Thyroid gland (tissue), 4 donors: ENCODE data around the gene ARHGEF38. TPM values are rescaled to one million over a fixed set of nuclear protein-coding genes. Genes with fewer than 3 reads are reported as not detected.

Experiments
- DNase-seq, 2 donors: peaks; one replicate each; pipeline ENCODE4 v3.0.0-alpha.2; 2019
- H3K27ac ChIP-seq, 3 donors: fragments of 200-600 bp; sonication (generic); 1 replicate in 2 of 3; 2 replicates in 1 of 3; pipeline ENCODE4 v1.5.1; 2016 to 2019; ENCODE audit warnings: mild to moderate bottlenecking in 1 of 3, moderate library complexity in 1 of 3
- H3K27me3 ChIP-seq: fragments of 200-600 bp; sonication (generic); one replicate; pipeline ENCODE4 v1.5.1; 2019
- H3K36me3 ChIP-seq, 2 donors: fragments of 200-600 bp; sonication (generic); one replicate each; pipeline ENCODE4 v1.5.1; 2016 to 2019
- H3K4me1 ChIP-seq, 2 donors: fragments of 200-600 bp; sonication (generic); one replicate each; pipeline ENCODE4 v1.5.1; 2017 to 2019
- H3K4me3 ChIP-seq, 3 donors: fragments of 200-600 bp; sonication (generic); replicated peaks in 1 of 3; 1 replicate in 2 of 3; 2 replicates in 1 of 3; pipeline ENCODE4 v1.5.1; 2016; ENCODE audit warnings: mild to moderate bottlenecking in 1 of 3
- H3K9me3 ChIP-seq: fragments of 200-600 bp; sonication (generic); one replicate; pipeline ENCODE4 v1.5.1; 2017
- POLR2A ChIP-seq, 2 donors: fragments of 450-650 bp; IDR thresholded peaks; one replicate each; pipeline ENCODE4 v1.6.1; 2017; ENCODE audit warnings: antibody characterized with exemption in 2 of 2, mild to moderate bottlenecking in 2 of 2, moderate library complexity in 1 of 2
- WGBS, 2 donors: methylation state at CpG; one replicate each; pipeline ENCODE4 v1.1.5; 2017; 5-methylcytosine and 5-hydroxymethylcytosine counted together
- intact Hi-C: fragments of 100-400 bp; cut with DNase I; formaldehyde crosslinking; loops from one replicate; pipeline ENCODE4 v1.15.1; 2023
- total RNA-seq, 4 donors: library from RNA; depleted of rRNA; stranded (reverse); fragments of >200 nt; gene quantifications; one replicate each; pipeline ENCODE4 v1.2.3, GENCODE V29; 2016
- TF ChIP-seq, protein P1 (sequence below), 6 experiments: fragments of 200-600 bp in 3 of 6; fragments of 450-650 bp in 3 of 6; sonication (generic) in 3 of 6; IDR thresholded peaks; one replicate each; pipeline ENCODE4 v1.5.1; 2016 to 2019; ENCODE audit warnings: antibody characterized with exemption in 6 of 6, mild to moderate bottlenecking in 2 of 6, inconsistent platforms in 1 of 6, moderate library complexity in 1 of 6

ARHGEF38 gene
- total RNA-seq, 4 donors from 2014 or later = 2.5 to 10.1 (median 4.5) TPM

DNA sequence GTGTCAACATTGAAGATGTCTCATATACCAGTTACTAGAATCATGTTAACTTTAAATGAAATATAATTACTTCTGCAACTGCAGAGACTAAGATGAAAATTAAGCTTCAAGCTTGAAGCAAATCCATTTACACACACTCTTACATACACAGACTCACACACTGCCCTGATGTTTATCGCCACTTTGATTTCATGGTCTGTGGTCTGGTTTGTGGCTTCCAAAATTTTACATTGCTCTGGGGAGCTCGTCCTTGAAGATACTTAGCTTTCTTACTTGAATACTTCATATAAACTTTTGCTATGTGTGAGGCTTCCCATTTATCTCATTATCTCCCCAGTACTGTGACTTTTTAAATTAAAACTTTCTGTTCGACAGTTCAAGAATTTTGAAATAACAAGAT lies 35.8 kb downstream of the ARHGEF38 start:
- Histone ChIP-seq H3K27me3 (no peaks in the 10 kb centered on the region), H3K27ac (peak overlapping the region in 2 of 3 donors; percentile 51 to 69), H3K36me3 (no peaks in the 10 kb centered on the region), H3K9me3 (no peaks in the 10 kb centered on the region), H3K4me3 (no peak overlapping the region), H3K4me1 (peaks cover 19 to 28% of the 10 kb centered on the region in 2 donors)
- WGBS, 2 donors = 57 to 63% methylated on average over 3 of the region's 3 CpGs
- intact Hi-C loops = no loop called here
- no peak for DNase-seq
- TF ChIP-seq POLR2A (IDR thresholded peaks at IDR 0.05) = no peak
- TF ChIP-seq, protein P1, sequence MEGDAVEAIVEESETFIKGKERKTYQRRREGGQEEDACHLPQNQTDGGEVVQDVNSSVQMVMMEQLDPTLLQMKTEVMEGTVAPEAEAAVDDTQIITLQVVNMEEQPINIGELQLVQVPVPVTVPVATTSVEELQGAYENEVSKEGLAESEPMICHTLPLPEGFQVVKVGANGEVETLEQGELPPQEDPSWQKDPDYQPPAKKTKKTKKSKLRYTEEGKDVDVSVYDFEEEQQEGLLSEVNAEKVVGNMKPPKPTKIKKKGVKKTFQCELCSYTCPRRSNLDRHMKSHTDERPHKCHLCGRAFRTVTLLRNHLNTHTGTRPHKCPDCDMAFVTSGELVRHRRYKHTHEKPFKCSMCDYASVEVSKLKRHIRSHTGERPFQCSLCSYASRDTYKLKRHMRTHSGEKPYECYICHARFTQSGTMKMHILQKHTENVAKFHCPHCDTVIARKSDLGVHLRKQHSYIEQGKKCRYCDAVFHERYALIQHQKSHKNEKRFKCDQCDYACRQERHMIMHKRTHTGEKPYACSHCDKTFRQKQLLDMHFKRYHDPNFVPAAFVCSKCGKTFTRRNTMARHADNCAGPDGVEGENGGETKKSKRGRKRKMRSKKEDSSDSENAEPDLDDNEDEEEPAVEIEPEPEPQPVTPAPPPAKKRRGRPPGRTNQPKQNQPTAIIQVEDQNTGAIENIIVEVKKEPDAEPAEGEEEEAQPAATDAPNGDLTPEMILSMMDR (IDR thresholded peaks at IDR 0.05) = no peak

GRCh38 chr4:105591573-105591972 lies 39.2 kb downstream of the ARHGEF38 start:
- Histone ChIP-seq H3K4me1 (peaks cover 25 to 31% of the 10 kb centered on the region in 2 donors), H3K9me3 (no peaks in the 10 kb centered on the region), H3K27me3 (no peaks in the 10 kb centered on the region), H3K27ac (no peak overlapping the region), H3K36me3 (no peaks in the 10 kb centered on the region), H3K4me3 (no peak overlapping the region)
- no peak for TF ChIP-seq POLR2A (IDR thresholded peaks at IDR 0.05)
- TF ChIP-seq, protein P1 (IDR thresholded peaks at IDR 0.05) = no peak
- DNase-seq = no peak
- intact Hi-C loops = no loop called here
- 88 to 96% methylated on average over 3 of the region's 3 CpGs for WGBS, 2 donors

DNA sequence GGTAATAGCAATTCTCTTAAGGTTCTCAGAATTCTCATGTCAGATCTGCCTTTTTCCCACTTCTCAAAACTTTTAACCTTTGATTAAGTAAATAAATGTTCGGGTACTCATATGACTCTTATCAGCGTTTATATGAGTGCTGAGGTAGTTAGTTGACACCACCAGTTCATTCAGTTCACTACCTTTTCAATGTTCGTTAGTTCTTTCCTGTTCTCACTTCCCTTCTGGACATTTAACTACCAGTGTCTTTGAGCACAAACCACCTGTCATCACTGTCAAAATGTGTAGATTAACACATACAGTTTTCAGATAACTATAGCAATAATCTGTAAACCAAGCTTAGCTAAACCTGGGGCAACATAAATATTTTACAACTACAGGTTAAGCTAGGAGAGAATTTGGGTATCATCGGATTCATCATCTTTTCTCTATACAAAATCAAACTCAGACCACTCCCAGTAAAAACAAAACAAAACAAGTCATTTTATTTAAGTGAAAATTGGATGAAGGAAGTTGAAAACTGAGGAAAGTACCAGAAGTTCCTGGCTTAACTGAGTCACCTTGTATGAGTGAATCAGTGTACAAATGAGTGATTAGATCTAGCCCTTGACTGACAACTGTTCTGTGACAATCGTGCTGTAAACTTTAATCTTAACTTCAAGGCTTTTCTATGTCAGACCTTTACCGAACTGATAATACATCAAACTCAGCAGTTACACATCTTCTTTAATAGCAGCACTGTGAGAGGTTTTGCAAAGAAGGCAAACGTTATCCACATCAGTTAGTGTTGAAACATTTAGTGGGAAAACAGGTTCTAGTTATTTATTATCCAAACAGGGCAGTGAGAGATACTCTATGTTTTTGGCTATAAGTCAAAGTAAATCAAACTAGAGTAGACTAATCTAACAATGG lies 41.9 kb downstream of the ARHGEF38 start:
- no peaks in the 10 kb centered on the region for H3K27me3 ChIP-seq
- H3K36me3 ChIP-seq = no peaks in the 10 kb centered on the region
- no peak for DNase-seq
- no peak overlapping the region for H3K4me3 ChIP-seq
- intact Hi-C loops = no loop called here
- H3K4me1 ChIP-seq = peaks cover 6 to 7% of the 10 kb centered on the region in 2 donors
- TF ChIP-seq, protein P1 (IDR thresholded peaks at IDR 0.05) = no peak
- no peak for TF ChIP-seq POLR2A (IDR thresholded peaks at IDR 0.05)
- no peaks in the 10 kb centered on the region for H3K9me3 ChIP-seq
- H3K27ac ChIP-seq = peak overlapping the region in 1 of 3 donors; percentile 53
- WGBS, 2 donors = 45 to 46% methylated on average over 7 of the region's 7 CpGs

- no peaks in the 10 kb centered on the region for H3K9me3 ChIP-seq
- no peak overlapping the region for H3K4me3 ChIP-seq
- intact Hi-C loops = no loop called here
- TF ChIP-seq POLR2A (IDR thresholded peaks at IDR 0.05) = no peak
- TF ChIP-seq, protein P1 (IDR thresholded peaks at IDR 0.05) = no peak
- no peak for DNase-seq
- H3K4me1 ChIP-seq = peaks cover 6 to 16% of the 10 kb centered on the region in 2 donors
- H3K27ac ChIP-seq = no peak overlapping the region
- 73 to 74% methylated on average over 6 of the region's 6 CpGs for WGBS, 2 donors
- no peaks in the 10 kb centered on the region for H3K36me3 ChIP-seq
- no peaks in the 10 kb centered on the region for H3K27me3 ChIP-seq
These were observed 44.3 kb downstream of the ARHGEF38 start for GRCh38 chr4:105596684-105597083.

- 83 to 86% methylated on average over 4 of the region's 4 CpGs for WGBS, 2 donors
- TF ChIP-seq, protein P1 (IDR thresholded peaks at IDR 0.05) = no peak
- no peak for TF ChIP-seq POLR2A (IDR thresholded peaks at IDR 0.05)
These were observed 45.6 kb downstream of the ARHGEF38 start for GRCh38 chr4:105598052-105598451.

More at GRCh38 chr4:105598052-105598451, 45.6 kb downstream of the ARHGEF38 start:
- Histone ChIP-seq H3K4me3 (no peak overlapping the region), H3K9me3 (no peaks in the 10 kb centered on the region), H3K27ac (no peak overlapping the region), H3K4me1 (peaks cover 6 to 24% of the 10 kb centered on the region in 2 donors), H3K27me3 (no peaks in the 10 kb centered on the region), H3K36me3 (no peaks in the 10 kb centered on the region)
- no peak for DNase-seq
- intact Hi-C loops = no loop called here
